GM19467 (cell line): ENCODE data around the gene FAM72B.
"Not testable (repeated sequence)": the region's sequence is repeated elsewhere in the genome, so short reads cannot be mapped to it uniquely, and the experiment has no call there.

Experiments used
- ATAC-seq: cut with Tn5 transposase; IDR thresholded peaks from one replicate; pipeline ENCODE4 v1.9.1; 2021; ENCODE audit warnings: mild to moderate bottlenecking, moderate library complexity; ENCODE audit not compliant: unreplicated experiment

FAM72B gene

DNA sequence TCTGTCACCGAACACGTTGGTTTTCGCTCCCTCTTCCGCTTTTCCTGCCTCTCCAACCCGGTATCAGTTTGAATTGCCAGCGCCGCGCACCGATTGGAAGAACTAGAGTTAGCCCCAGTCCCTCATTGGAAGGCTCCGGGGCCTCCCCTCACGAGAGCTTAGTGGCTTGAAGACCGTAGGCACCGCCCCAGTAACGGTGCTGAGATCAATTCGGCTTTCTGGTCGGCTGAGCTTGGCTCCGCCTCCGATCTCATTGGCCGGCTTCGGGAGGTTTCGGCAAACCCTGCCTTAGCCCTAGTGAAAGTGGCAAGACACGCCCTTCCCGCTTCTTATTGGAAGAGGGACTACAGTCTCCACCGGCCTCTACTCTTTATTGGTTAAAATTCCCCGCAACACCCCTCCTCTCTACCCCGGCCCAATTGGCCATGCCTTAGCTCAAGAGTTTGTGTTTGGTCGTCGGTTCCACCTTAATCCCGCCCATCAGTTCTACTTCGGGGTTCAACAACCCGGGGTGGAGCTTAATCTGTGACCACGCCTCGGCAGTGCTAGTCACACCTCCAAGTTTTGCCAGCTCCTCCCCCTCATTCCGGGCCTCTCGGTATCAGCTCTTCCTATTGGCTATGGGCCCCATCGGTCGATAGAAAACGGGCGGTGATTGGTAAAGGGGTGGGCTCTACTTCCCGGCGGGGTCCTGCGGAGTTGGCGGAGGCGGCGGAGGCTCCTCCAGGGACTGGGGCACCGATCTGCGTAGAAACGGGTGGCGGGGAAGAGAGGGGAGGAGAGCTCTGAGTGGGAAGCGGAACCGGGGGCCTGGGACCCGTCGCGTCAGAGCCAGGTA lies at the start of gene FAM72B, which contains the start of gene SRGAP2C:
TSS of gene FAM72B (minus strand) at position 51 of the 838 bp plus-strand sequence. CDS start 851 bp downstream, outside the sequence.
TSS of gene SRGAP2C (plus strand) at position 686 of the 838 bp plus-strand sequence. CDS start 2,472 bp downstream, outside the sequence.
- peak; percentile 88 for ATAC-seq

GRCh38 chr1:121232445-121233125 lies 48.4 kb upstream of the FAM72B start:
- ATAC-seq, result not testable (repeated sequence)

- ATAC-seq, result not testable (repeated sequence)
Observed at GRCh38 chr1:121230636-121231035, 46.5 kb upstream of the FAM72B start.

DNA sequence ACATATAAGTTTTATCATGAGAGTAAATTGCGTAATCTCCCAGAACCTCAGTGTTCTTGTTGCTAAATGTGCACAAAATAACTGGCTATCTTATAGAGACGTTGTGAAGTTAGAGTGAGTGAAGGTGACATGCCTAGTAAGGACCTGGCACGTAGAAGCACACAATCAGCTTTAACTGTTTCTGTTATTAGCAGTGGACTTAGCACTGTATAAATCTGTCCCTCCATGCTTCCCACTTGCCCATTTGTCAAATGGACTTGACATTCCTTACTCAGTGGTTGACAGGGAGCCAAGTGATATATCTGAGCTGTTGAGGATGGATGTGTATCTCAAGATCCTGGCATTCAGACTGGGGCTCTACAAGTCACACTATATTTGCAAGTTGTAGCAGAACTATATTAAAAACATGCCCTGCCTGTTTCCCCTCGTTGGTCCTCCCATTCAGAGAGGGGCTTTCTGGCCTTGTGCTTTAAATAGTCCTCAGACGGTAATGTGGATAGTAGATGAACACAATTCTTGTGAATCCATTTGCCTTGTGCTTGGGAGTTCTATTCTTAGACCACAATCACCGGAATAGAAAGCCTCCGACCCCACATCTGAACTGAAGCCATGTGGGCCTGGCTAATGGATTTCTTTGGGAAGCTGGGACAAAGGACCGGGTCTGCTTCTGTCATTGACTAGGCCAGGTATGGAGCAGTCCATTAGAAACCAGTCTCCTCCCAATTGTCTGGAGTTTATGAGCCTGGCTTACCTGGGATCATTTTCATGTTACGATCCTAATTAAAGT lies 43.6 kb upstream of the FAM72B start:
- ATAC-seq, result not testable (repeated sequence)

- ATAC-seq, result not testable (repeated sequence)
Observed at GRCh38 chr1:121226925-121227324, 42.8 kb upstream of the FAM72B start.

- not testable (repeated sequence) for ATAC-seq
Observed at GRCh38 chr1:121226295-121226904, 42.3 kb upstream of the FAM72B start.

- ATAC-seq, result peak; percentile 97
Observed at GRCh38 chr1:121224714-121225113, 40.6 kb upstream of the FAM72B start.

- peak; percentile 51 for ATAC-seq
Observed at GRCh38 chr1:121221770-121222169, 37.6 kb upstream of the FAM72B start.

- not testable (repeated sequence) for ATAC-seq
Observed at GRCh38 chr1:121216676-121217075, 32.5 kb upstream of the FAM72B start.

DNA sequence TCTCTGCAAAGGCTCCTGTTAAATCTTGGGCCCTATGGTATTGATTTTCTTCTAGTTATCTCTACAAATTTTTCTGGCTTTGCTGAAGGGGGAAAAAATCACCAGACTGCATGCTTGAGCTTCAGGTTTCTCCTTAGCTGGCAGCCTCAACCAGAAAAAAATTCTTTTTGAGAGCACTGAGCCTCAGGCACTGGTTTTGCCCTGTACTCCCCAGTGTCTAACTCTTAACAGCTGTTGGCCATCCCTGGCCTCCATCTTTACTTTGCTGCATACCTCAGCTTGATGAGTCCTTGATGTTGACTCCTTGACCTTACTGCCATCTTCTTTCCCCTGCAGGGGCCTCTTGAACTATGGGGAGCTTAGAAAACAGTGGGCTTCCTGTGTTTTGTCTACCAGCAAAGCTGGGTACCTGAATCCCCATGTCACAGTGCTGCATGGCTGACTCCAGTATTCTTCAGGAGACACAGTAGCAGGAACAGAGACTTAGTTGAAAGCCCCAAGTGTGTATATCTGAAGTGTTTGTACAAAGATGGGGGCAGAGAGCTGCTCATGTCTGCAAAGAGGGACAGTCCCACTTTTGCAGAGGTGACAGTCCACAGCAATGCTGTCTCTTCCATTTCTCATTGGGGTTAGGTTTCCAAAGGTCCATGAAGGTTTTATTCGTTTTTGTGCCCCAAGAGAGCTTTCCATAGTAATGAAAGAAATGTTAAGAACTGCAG lies 31.7 kb upstream of the FAM72B start:
- ATAC-seq, result not testable (repeated sequence)

GRCh38 chr1:121214544-121215156 lies 30.5 kb upstream of the FAM72B start:
- not testable (repeated sequence) for ATAC-seq

DNA sequence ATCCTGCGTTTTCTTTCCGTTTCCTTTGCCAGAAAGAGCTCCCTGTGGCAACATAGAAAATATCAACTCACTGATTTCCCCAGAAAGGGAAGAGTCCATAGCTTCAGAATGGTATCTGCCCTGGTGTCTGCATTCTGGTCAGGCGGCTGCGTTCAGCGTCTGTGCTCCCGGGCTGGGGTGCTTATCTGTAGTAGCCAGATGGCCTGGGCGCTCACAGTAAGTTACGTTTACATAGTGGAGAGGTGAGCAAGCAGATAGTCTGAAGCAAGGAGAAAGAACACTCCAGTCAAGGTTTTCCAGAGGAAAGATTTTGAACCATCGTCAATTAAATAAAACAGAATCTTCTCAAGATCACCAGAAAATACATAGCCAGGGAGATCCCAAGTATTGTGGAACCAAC lies 29.4 kb upstream of the FAM72B start:
- not testable (repeated sequence) for ATAC-seq

GRCh38 chr1:121210778-121211177 lies 26.6 kb upstream of the FAM72B start:
- ATAC-seq, result not testable (repeated sequence)

DNA sequence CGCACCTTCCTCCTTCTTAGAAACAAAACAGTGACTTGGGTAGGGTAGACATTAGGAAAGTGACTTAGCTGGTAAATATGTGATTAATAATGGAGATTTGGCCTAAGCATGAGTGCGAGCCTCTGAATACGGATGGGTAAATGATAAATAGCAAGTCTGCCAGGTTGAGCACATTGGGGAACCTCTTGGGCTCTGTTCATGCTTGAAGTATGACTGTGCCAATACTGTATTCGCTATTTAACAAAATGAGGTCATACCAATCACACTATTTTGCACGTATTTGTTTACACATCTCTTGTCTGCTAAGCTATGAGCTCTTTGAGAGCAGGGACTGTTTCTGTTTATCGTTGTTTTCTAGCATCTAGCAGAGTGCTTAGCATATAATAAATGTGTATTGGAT lies 24.2 kb upstream of the FAM72B start:
- not testable (repeated sequence) for ATAC-seq

- not testable (repeated sequence) for ATAC-seq
Observed at GRCh38 chr1:121207328-121207727, 23.2 kb upstream of the FAM72B start.

GRCh38 chr1:121205786-121206711 lies 21.9 kb upstream of the FAM72B start:
- not testable (repeated sequence) for ATAC-seq

GRCh38 chr1:121202986-121203385 lies 18.8 kb upstream of the FAM72B start:
- ATAC-seq, result not testable (repeated sequence)
